Brain microvascular endothelial cell (primary cell): ENCODE data around the gene HOXD3.

Experiments
- DNase-seq: peaks from one replicate; pipeline ENCODE4 v3.0.0-alpha.2; 2020
- H3K27ac ChIP-seq: fragments of 250-450 bp; sonication (Bioruptor Pico); 2 replicates; pipeline ENCODE4 v1.5.1; 2020; ENCODE audit warnings: mild to moderate bottlenecking, moderate library complexity
- H3K27me3 ChIP-seq: fragments of 250-450 bp; sonication (Bioruptor Pico); replicated peaks from 2 replicates; pipeline ENCODE4 v1.5.1; 2020; ENCODE audit warnings: mild to moderate bottlenecking
- H3K36me3 ChIP-seq: fragments of 250-450 bp; sonication (Bioruptor Pico); replicated peaks from 2 replicates; pipeline ENCODE4 v1.5.1; 2020; ENCODE audit warnings: mild to moderate bottlenecking
- H3K4me3 ChIP-seq: 2 replicates; pipeline ENCODE4 v1.5.1; 2011; ENCODE audit warnings: low read depth, mild to moderate bottlenecking, control low read depth, low read length, moderate library complexity
- in situ Hi-C: cut with HindIII; loops from 2 replicates; pipeline ENCODE4 v1.10.0; 2017; ENCODE audit warnings: low sequenced_read_pairs, low pct_ligation_motif_present
- TF ChIP-seq, protein P1 (sequence below): IDR thresholded peaks from 2 replicates; pipeline ENCODE4 v1.5.1; 2011; ENCODE audit warnings: low read depth, mild to moderate bottlenecking, moderate library complexity, low read length, control low read depth, inconsistent platforms; ENCODE audit errors: missing control alignments

HOXD3 gene

DNA sequence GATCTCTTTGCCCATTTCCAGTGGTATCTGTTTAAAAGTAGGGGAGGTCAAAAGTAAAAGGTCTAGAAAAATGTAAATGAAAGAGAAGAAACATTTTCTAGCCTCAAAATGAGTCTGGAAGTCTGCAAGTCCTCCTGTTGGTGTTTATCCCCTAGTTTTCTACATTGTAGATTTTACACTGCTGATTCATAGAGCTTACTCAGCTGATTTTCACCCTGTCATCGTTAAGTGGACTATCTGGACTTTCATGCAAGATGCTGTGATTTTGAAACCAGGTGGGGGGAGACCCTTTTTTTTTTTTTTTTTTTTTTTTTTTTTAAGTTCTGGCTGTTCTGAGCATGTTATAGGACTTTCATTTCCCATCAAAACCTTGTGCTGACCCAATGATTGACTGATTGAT, 10.3 kb downstream of the HOXD3 start:
- no peak for DNase-seq
- peaks cover 83% of the 10 kb centered on the region for H3K27me3 ChIP-seq
- TF ChIP-seq, protein P1, sequence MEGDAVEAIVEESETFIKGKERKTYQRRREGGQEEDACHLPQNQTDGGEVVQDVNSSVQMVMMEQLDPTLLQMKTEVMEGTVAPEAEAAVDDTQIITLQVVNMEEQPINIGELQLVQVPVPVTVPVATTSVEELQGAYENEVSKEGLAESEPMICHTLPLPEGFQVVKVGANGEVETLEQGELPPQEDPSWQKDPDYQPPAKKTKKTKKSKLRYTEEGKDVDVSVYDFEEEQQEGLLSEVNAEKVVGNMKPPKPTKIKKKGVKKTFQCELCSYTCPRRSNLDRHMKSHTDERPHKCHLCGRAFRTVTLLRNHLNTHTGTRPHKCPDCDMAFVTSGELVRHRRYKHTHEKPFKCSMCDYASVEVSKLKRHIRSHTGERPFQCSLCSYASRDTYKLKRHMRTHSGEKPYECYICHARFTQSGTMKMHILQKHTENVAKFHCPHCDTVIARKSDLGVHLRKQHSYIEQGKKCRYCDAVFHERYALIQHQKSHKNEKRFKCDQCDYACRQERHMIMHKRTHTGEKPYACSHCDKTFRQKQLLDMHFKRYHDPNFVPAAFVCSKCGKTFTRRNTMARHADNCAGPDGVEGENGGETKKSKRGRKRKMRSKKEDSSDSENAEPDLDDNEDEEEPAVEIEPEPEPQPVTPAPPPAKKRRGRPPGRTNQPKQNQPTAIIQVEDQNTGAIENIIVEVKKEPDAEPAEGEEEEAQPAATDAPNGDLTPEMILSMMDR = no peak
- in situ Hi-C loops = no loop called here
- H3K4me3 ChIP-seq = no peak overlapping the region
- no peaks in the 10 kb centered on the region for H3K36me3 ChIP-seq
- H3K27ac ChIP-seq = no peak overlapping the region

DNA sequence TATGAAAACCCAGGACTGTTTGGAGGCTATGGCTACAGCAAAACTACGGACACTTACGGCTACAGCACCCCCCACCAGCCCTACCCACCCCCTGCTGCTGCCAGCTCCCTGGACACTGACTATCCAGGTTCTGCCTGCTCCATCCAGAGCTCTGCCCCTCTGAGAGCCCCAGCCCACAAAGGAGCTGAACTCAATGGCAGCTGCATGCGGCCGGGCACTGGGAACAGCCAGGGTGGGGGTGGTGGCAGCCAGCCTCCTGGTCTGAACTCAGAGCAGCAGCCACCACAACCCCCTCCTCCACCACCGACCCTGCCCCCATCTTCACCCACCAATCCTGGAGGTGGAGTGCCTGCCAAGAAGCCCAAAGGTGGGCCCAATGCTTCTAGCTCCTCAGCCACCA, 12.1 kb downstream of the HOXD3 start:
- H3K27ac ChIP-seq = no peak overlapping the region
- TF ChIP-seq, protein P1 = no peak
- peaks cover 83% of the 10 kb centered on the region for H3K27me3 ChIP-seq
- no peak for DNase-seq
- no peak overlapping the region for H3K4me3 ChIP-seq
- in situ Hi-C loops = no loop called here
- H3K36me3 ChIP-seq = no peaks in the 10 kb centered on the region

DNA sequence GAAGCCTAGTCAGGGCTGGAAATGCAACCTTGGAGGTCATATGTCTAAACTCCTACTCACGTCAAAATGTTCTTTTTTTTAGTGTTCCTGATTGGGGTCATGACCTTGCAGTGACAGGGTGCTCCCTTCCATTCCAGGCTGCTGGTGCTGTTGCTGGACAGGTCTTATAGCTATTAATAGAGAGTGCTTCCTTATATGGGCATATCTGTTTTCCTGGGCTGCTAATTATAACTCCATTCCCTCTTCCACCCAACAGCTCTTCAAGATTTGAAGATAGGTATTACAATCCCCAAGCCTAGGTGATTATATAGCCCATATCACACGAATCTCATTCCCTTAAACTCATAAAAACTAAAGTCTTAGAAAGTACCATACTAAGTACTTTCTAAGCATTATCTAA, 12.6 kb downstream of the HOXD3 start:
- in situ Hi-C loops = no loop called here
- peaks cover 83% of the 10 kb centered on the region for H3K27me3 ChIP-seq
- DNase-seq = no peak
- H3K36me3 ChIP-seq = no peaks in the 10 kb centered on the region
- no peak overlapping the region for H3K27ac ChIP-seq
- H3K4me3 ChIP-seq = no peak overlapping the region
- TF ChIP-seq, protein P1 = no peak

DNA sequence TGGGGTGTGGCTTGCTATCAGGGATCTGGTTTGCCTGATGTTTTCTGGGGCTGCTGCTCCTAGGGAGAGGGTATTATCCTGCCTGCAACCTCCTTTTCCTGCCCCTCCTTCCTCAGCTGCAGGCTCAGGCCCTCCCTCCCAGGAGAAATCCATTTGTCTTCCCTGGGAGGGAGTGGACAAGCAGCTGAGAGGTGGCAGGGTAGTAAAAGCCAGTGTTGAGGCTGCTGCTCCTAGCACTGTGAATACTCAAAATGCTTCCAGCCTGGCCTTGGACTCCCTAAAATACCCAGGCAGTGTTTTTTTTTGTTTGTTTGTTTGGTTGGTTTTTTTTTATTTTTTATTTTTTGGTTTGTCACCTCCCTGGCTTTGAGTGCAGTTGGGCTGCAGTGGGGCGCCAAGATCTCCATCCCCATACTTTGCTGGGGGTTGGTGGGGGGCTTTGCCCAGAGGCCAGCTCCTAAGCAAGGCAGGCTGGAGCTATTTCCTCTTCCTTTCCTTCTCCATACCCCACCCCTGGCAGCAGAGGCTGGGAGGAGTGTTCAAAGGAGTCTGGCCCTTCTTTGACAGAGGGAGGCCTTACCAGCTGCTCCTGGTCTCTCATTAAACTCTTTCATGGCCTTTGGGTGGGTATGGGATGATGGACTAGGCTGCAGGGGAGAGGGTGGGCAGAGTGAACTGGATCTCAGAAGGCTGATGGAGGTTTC, 13.6 kb downstream of the HOXD3 start:
- peaks cover 83% of the 10 kb centered on the region for H3K27me3 ChIP-seq
- in situ Hi-C loops = no loop called here

DNA sequence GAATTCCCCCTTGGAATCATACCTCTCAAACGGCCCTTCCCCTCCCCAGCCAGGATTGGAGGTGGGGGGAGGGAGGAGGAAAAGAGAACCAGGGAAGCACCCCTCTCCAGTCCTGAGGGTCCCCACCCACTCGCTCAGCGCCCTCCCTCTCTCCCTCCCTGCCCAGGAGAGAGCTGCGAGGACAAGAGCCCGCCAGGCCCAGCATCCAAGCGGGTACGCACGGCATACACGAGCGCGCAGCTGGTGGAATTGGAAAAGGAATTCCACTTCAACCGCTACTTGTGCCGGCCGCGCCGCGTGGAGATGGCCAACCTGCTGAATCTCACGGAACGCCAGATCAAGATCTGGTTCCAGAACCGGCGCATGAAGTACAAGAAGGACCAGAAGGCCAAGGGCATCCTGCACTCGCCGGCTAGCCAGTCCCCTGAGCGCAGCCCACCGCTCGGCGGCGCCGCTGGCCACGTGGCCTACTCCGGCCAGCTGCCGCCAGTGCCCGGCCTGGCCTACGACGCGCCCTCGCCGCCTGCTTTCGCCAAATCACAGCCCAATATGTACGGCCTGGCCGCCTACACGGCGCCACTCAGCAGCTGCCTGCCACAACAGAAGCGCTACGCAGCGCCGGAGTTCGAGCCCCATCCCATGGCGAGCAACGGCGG, 14.4 kb downstream of the HOXD3 start:
- TF ChIP-seq, protein P1 = no peak
- in situ Hi-C loops = no loop called here
- H3K27me3 ChIP-seq = peaks cover 83% of the 10 kb centered on the region
- H3K4me3 ChIP-seq = no peak overlapping the region
- no peaks in the 10 kb centered on the region for H3K36me3 ChIP-seq
- no peak for DNase-seq
- H3K27ac ChIP-seq = no peak overlapping the region

More for the DNA sequence above, 13.6 kb downstream of the HOXD3 start:
- H3K4me3 ChIP-seq = no peak overlapping the region
- DNase-seq = no peak
- H3K36me3 ChIP-seq = no peaks in the 10 kb centered on the region
- no peak overlapping the region for H3K27ac ChIP-seq
- TF ChIP-seq, protein P1 = no peak
